ENCODE results near the gene CAMK1. TPM values are rescaled to one million over a fixed set of nuclear protein-coding genes. Genes with fewer than 3 reads are reported as not detected.

Gene CAMK1
- total RNA-seq, 2 experiments from 2014 or later = 33.5 to 35.7 TPM

DNA sequence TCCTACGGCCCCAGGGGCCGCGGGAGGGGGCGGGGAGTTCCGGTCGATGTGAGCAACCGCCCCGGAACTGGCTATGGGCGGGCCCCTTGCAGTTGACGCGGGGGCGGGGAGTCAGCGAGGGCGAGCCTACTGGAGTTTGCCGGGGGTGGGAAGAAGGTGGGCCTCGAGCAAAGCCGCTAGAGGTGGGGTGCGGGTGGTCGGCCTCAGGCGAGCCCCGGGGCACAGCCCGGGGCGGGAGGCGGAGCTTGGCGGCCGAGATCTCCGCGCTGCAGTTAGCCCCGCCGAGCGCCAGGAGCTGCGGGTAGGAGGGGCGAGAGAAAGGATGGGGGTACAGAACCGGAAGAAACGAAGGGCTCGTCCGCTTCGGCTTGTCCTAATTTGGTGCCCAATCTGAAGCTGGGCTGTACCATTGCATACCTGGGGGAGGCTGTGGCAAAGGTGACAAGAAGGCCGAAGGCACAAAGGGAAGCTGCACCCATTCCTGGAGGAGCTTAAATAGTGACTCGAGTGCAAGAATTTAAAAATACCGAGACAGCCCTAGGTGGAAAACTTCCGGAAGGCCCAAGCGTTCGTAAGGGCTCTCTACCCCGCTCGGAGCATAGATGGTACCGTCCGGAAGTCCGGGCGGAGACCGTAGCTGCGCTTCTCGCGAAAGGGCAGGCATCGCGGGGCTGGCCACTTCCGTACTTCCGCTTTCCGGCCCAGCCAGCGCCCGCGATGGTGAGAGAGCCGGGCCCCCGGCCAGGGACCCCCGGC is 22.8 kb upstream of the CAMK1 start, which contains the start of the genes ARPC4 and TADA3:
Gene ARPC4 (plus strand): TSS at position 678 of the 756 bp plus-strand sequence. CDS start 40 bp downstream, at position 718.
Gene TADA3 (minus strand): TSS at position 69 of the 756 bp plus-strand sequence. CDS start 1,007 bp downstream, outside the sequence.
- ChIA-PET POLR2A (interaction anchor here (0.6 to 4.9 kb wide), 26 partner anchors 9 to 397 kb away, joined by 3 to 38 read pairs (median 4); partner anchors contain the start of genes BRPF1, CAMK1, CRELD1 and FANCD2), CTCF (interaction anchor here (0.7 to 1.9 kb wide), 12 partner anchors 10 to 439 kb away, joined by 3 to 14 read pairs (median 4); partner anchors contain the start of gene CAMK1)
- Mint-ChIP-seq H3K27ac (peak within 1 kb of the TSS; percentile 100), H3K4me3 (peak within 1 kb of the TSS; percentile 96), H3K4me1 (ENCODE audit: low read depth) (peaks cover 53% of the 10 kb centered on the region), H3K36me3 (ENCODE audit: low read depth) (peaks cover 64% of the 10 kb centered on the region), H3K27me3 (ENCODE audit: low read depth) (no peaks in the 10 kb centered on the region), H3K9me3 (ENCODE audit: insufficient read depth) (no peaks in the 10 kb centered on the region)
- DNase-seq (peak; percentile 96), ATAC-seq (peak; percentile 92)

DNA sequence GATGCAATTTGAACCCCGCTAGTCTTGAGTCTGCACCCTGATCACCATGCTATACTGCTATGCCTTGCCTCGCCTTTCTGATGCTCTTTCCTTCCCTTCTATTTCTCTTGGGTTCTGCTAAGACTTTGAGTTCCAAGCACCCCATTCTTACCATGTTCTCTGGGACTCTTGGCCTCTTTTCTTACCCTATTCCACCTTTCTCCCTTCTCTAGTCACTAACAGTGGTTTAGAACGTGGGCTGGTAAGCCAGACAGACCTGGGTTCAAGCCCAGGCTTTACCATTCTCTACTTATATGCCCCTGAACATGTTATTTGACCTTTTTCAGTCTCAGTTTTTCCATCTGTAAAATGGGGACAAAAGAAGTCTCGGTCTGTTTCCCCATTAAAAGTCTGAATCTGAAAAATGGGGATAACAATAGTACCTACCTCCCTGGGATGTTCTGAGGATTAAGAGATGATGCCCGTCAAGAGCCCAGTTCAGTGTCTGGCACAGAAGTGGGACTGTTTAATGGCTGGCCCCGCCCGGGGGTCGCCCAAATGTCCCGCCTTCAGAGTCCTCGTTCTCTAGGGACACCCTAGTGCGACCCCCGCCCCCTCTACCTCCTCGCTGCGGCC is 22.1 kb upstream of the CAMK1 start:
- Mint-ChIP-seq H3K36me3 (ENCODE audit: low read depth) (peaks cover 64% of the 10 kb centered on the region), H3K4me1 (ENCODE audit: low read depth) (peaks cover 51% of the 10 kb centered on the region), H3K4me3 (peak overlapping the region; percentile 96), H3K27me3 (ENCODE audit: low read depth) (no peaks in the 10 kb centered on the region), H3K9me3 (ENCODE audit: insufficient read depth) (no peaks in the 10 kb centered on the region), H3K27ac (peak overlapping the region; percentile 100)
- DNase-seq (no peak), ATAC-seq (no peak)
- CTCF ChIA-PET = interaction anchor here (0.8 to 1.9 kb wide), 8 partner anchors 10 to 439 kb away, joined by 3 to 14 read pairs (median 4); no protein-coding TSS in a partner anchor
- POLR2A ChIA-PET = interaction anchor here (0.6 to 4.9 kb wide), 17 partner anchors 11 to 396 kb away, joined by 3 to 38 read pairs (median 9); partner anchors contain the start of genes BRPF1, CAMK1, OGG1 and TTLL3

DNA sequence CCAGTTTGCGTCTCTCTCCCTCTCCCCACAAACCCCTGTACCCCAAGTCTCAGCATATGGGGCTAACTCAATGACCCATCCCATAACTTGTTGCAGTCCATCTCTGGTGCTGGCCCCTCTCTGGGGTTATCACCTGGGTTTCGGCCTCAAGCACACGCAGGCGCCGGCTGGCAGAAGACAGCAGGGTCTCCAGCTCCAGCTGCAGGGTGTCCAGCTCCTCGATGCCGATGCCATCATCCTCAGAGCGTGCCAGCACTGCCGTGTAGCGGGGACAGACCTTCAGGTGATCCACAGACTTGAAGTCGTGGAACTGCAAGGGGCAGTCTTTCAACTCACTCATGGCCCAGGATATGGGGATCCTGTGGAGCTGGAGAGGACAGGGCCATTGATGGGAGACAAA is 21.4 kb upstream of the CAMK1 start:
- no peaks in the 10 kb centered on the region for H3K9me3 Mint-ChIP-seq (ENCODE audit: insufficient read depth)
- no peak for ATAC-seq
- POLR2A ChIA-PET = interaction anchor here (0.6 to 4.9 kb wide), 5 partner anchors 10 to 142 kb away, joined by 3 to 38 read pairs (median 3); partner anchors contain the start of genes CAMK1 and MTMR14
- H3K27me3 Mint-ChIP-seq (ENCODE audit: low read depth) = no peaks in the 10 kb centered on the region
- H3K36me3 Mint-ChIP-seq (ENCODE audit: low read depth) = peaks cover 67% of the 10 kb centered on the region
- CTCF ChIA-PET = interaction anchor here (1.2 to 1.4 kb wide), 2 partner anchors 9 to 10 kb away, joined by 3 to 5 read pairs; no protein-coding TSS in a partner anchor
- no peak for DNase-seq
- peak overlapping the region; percentile 100 for H3K27ac Mint-ChIP-seq
- H3K4me3 Mint-ChIP-seq = peak overlapping the region; percentile 96
- H3K4me1 Mint-ChIP-seq (ENCODE audit: low read depth) = peaks cover 57% of the 10 kb centered on the region

DNA sequence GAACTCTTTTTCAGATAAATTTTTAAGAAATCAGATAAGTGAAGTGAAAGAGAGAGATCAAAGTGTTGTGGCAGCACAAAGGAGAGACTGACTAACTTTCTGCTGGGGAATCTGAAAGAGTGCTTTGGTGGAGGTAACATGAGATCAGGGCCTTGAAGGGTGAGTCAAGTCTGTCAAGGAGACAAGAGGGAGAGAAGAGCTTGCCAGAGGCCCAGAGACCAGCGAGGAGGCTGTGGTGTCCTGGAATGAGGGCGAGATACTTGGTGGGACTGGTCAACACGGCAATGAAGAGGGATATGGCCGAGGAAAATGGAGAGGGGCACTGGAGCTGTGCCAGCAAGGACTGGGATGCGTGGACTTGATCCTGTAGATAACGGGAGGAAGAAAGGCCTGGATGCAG is 18.0 kb upstream of the CAMK1 start:
- Mint-ChIP-seq H3K27me3 (ENCODE audit: low read depth) (no peaks in the 10 kb centered on the region), H3K9me3 (ENCODE audit: insufficient read depth) (no peaks in the 10 kb centered on the region), H3K4me1 (ENCODE audit: low read depth) (peaks cover 47% of the 10 kb centered on the region), H3K36me3 (ENCODE audit: low read depth) (peaks cover 66% of the 10 kb centered on the region), H3K27ac (peak overlapping the region; percentile 33), H3K4me3 (no peak overlapping the region)
- ChIA-PET POLR2A (interaction anchor here (0.6 to 0.8 kb wide), 3 partner anchors 8 to 196 kb away, joined by 3 read pairs; no protein-coding TSS in a partner anchor), CTCF (no interaction called here)
- ATAC-seq (no peak), DNase-seq (no peak)

DNA sequence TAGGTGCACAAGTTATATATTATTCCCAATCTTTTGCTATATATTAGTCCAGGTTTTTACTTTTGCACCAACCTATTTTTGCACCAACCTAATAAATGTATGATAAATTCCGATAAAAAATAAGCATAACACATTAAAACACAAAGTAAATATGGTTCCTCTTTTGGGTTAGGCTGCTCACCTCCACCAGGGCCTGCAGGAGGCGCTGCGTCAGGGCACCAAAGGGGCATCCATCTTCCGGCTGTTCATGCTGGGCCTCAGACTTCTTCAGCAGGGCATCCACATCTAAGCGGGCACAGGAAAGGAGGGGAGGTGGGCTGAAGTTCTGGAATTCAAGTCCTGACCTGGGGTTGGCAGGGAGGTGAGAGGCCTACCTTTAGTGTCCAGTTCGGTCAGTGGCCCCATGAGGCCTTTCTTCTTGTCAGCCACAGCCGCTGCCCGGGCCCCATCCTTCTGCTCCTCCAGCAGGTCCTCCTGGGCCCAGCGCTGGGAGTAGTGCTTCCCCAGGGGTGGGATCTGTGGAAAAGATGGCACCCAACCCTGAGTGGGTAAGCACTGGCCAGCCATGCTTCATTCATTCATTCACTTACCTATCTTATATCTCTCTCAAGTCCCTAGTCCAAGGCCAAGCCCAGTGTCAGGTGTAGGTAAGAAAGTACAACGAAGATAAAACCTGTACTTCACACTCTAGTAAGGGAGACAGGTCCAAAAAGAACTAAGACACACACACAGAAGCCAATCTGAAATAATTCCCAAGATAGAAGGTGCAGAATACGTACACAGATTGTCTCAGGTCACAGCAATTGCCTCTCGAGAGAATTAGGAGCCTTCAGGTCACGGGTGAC is 17.3 kb upstream of the CAMK1 start:
- DNase-seq = no peak
- no peaks in the 10 kb centered on the region for H3K27me3 Mint-ChIP-seq (ENCODE audit: low read depth)
- ChIA-PET CTCF (interaction anchor here (1.2 kb wide), 1 partner anchor 145 kb away, joined by 4 read pairs; no protein-coding TSS in a partner anchor), POLR2A (interaction anchor here (0.8 kb wide), 1 partner anchor 106 kb away, joined by 3 read pairs; no protein-coding TSS in a partner anchor)
- H3K4me3 Mint-ChIP-seq = no peak overlapping the region
- no peak for ATAC-seq
- peaks cover 52% of the 10 kb centered on the region for H3K4me1 Mint-ChIP-seq (ENCODE audit: low read depth)
- H3K27ac Mint-ChIP-seq = peak overlapping the region; percentile 33
- H3K36me3 Mint-ChIP-seq (ENCODE audit: low read depth) = peaks cover 71% of the 10 kb centered on the region
- H3K9me3 Mint-ChIP-seq (ENCODE audit: insufficient read depth) = no peaks in the 10 kb centered on the region

DNA sequence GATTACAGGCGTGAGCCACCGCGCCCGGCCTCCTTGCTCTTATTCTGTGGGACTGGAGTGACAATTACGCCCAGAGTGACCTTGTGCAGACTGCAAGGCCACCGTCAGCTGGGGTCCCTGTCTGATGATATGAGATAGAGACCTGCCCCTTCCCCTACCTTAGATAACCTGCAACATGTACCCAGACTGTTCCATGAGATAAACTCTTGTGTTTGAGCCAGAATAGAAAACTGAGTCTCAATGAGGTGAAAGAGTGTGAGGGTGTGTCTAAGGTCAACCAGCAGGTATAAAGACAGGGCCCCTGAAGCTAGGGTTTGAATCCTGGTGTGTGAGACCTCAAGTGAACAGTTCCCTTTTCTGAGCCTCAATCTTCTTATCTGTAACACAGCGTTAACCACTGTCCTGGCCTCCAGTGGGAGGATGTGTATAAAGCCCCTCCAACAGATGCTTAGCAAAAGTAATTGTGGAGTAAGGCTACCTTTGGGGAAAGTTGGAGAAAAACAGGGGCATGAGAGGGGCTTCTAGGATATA is 16.5 kb upstream of the CAMK1 start:
- Mint-ChIP-seq H3K27ac (no peak overlapping the region), H3K4me1 (ENCODE audit: low read depth) (peaks cover 51% of the 10 kb centered on the region), H3K4me3 (no peak overlapping the region), H3K9me3 (ENCODE audit: insufficient read depth) (no peaks in the 10 kb centered on the region), H3K36me3 (ENCODE audit: low read depth) (peaks cover 76% of the 10 kb centered on the region), H3K27me3 (ENCODE audit: low read depth) (no peaks in the 10 kb centered on the region)
- ChIA-PET POLR2A (interaction anchor here (1.0 kb wide), 1 partner anchor 7 kb away, joined by 3 read pairs; no protein-coding TSS in a partner anchor), CTCF (interaction anchor here (1.2 kb wide), 1 partner anchor 145 kb away, joined by 4 read pairs; no protein-coding TSS in a partner anchor)
- ATAC-seq = no peak
- DNase-seq = no peak

DNA sequence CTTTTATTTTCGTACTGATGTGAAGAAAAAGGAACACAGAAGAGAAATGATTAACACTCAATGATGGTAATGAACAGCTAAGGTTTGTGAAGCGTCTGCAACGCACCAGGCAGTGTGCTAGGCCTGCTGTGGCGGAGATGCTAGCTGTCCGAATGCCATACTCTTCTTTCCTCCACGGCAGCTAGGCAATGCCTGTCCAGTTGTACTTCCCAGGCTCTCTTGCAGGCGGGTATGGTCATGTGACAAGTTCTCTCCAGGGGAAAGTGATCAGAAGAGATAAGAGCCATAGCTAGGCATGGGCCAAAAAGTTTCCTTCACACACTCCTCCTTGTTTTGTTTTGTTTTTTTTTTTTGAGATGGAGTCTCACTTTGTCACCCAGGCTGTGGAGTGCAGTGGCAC is 15.9 kb upstream of the CAMK1 start:
- CTCF ChIA-PET = interaction anchor here (0.8 to 1.2 kb wide), 2 partner anchors 58 to 146 kb away, joined by 4 read pairs; no protein-coding TSS in a partner anchor
- H3K36me3 Mint-ChIP-seq (ENCODE audit: low read depth) = peaks cover 74% of the 10 kb centered on the region
- POLR2A ChIA-PET = interaction anchor here (1.0 kb wide), 1 partner anchor 8 kb away, joined by 3 read pairs; no protein-coding TSS in a partner anchor
- peak overlapping the region; percentile 4 for H3K27ac Mint-ChIP-seq
- DNase-seq = no peak
- H3K4me1 Mint-ChIP-seq (ENCODE audit: low read depth) = peaks cover 51% of the 10 kb centered on the region
- no peak for ATAC-seq
- no peaks in the 10 kb centered on the region for H3K27me3 Mint-ChIP-seq (ENCODE audit: low read depth)
- H3K9me3 Mint-ChIP-seq (ENCODE audit: insufficient read depth) = no peaks in the 10 kb centered on the region
- H3K4me3 Mint-ChIP-seq = no peak overlapping the region

DNA sequence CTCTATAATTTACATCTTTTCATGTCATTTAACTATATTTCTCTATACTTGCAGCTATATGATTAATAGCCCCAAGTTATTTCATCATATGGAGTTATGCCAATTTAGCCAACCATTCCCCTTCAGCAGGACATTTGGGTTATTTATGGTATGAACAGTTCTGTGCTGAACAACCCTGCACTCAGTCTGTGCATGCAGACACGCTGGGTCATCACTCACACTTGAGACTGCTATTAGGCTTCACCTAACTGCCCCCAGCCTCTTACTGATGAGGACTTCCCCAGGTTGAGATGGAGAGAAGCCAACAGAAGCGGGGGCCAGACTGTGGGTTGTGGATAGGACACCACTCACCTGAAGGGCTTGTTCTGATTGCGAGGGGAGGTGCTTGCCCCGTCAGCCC is 15.2 kb upstream of the CAMK1 start:
- H3K9me3 Mint-ChIP-seq (ENCODE audit: insufficient read depth) = no peaks in the 10 kb centered on the region
- POLR2A ChIA-PET = no interaction called here
- peaks cover 74% of the 10 kb centered on the region for H3K36me3 Mint-ChIP-seq (ENCODE audit: low read depth)
- H3K27me3 Mint-ChIP-seq (ENCODE audit: low read depth) = no peaks in the 10 kb centered on the region
- DNase-seq (no peak), ATAC-seq (no peak)
- peaks cover 51% of the 10 kb centered on the region for H3K4me1 Mint-ChIP-seq (ENCODE audit: low read depth)
- H3K27ac Mint-ChIP-seq = no peak overlapping the region
- CTCF ChIA-PET = interaction anchor here (0.8 to 1.0 kb wide), 2 partner anchors 22 to 58 kb away, joined by 3 to 4 read pairs; no protein-coding TSS in a partner anchor
- no peak overlapping the region for H3K4me3 Mint-ChIP-seq

DNA sequence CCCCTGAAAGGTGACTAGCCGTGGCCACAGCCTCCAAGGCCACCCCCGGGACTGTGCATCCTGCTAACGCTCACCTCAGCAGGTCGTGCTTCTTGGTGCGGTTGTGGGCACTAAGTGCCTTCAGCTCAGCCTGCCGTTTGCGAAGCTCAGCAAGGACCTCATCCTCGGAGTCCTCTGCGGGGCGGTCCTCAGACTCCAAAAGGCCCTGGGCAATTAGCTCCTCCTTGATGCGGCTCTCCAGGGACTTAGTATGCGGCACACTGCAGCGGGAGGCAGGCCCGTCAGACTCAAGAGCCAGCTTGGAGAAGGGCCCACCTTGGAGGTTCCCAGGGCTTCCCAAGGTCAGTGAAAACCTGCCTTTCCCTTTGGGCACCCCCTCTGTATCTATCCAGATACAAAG is 14.2 kb upstream of the CAMK1 start:
- H3K27me3 Mint-ChIP-seq (ENCODE audit: low read depth) = no peaks in the 10 kb centered on the region
- peaks cover 70% of the 10 kb centered on the region for H3K36me3 Mint-ChIP-seq (ENCODE audit: low read depth)
- CTCF ChIA-PET = interaction anchor here (1.0 kb wide), 1 partner anchor 21 kb away, joined by 3 read pairs; no protein-coding TSS in a partner anchor
- DNase-seq = no peak
- ATAC-seq = no peak
- H3K4me1 Mint-ChIP-seq (ENCODE audit: low read depth) = peaks cover 57% of the 10 kb centered on the region
- no peaks in the 10 kb centered on the region for H3K9me3 Mint-ChIP-seq (ENCODE audit: insufficient read depth)
- no peak overlapping the region for H3K4me3 Mint-ChIP-seq
- H3K27ac Mint-ChIP-seq = no peak overlapping the region
- POLR2A ChIA-PET = interaction anchor here (1.1 kb wide), 1 partner anchor 9 kb away, joined by 3 read pairs; the partner anchor contains the start of gene ARPC4

DNA sequence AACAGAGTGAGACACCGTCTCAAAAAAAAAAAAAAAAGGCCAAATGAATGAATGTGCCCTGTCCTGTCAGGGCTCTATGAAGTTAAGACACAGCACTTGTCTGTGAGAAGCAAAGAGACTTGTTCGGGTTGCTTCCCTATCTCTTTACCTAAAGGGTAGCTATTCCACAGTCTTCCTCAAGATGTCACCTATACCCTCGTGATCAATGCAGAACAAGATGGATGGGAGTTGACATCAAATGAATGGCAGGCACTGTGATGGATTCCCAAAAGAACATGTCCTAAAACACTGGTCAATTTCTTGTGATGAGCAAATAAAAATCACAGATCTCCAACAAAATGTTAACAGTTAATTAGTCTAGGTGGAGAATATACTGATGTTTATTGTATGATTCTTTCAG is 13.0 kb upstream of the CAMK1 start:
- ChIA-PET POLR2A (interaction anchor here (3.3 kb wide), 1 partner anchor 9 kb away, joined by 38 read pairs; the partner anchor contains the start of genes ARPC4 and TADA3), CTCF (interaction anchor here (0.6 to 2.0 kb wide), 8 partner anchors 10 to 243 kb away, joined by 3 to 8 read pairs (median 4); partner anchors contain the start of genes ARPC4, BRPF1, CRELD1 and TADA3)
- Mint-ChIP-seq H3K36me3 (ENCODE audit: low read depth) (peaks cover 69% of the 10 kb centered on the region), H3K4me1 (ENCODE audit: low read depth) (peaks cover 67% of the 10 kb centered on the region), H3K27me3 (ENCODE audit: low read depth) (no peaks in the 10 kb centered on the region), H3K27ac (no peak overlapping the region), H3K4me3 (no peak overlapping the region), H3K9me3 (ENCODE audit: insufficient read depth) (no peaks in the 10 kb centered on the region)
- DNase-seq (no peak), ATAC-seq (no peak)

Data from activated CD8-positive, alpha-beta T cell treated with anti-CD3 and anti-CD28 coated beads, Interleukin-2, amount 10 ng/mL, durations not matched to agents 7 days and 5 days (primary cell).